Measurements from ENCODE around the gene MYLK2. TPM values are rescaled to one million over a fixed set of nuclear protein-coding genes. Genes with fewer than 3 reads are reported as not detected.

The MYLK2 gene
- total RNA-seq, 2 donors from 2014 or later: 4.9 to 9.3 TPM

- TF ChIP-seq CTCF (IDR thresholded peaks at IDR 0.05) (no peak), POLR2A (IDR thresholded peaks at IDR 0.05) (no peak)
- intact Hi-C loops (cut with DNase I): no loop called here
- peak in 3 of 4 donors; percentile 38 to 56 (median 38) for DNase-seq
- ATAC-seq: peak; percentile 57
- Histone ChIP-seq H3K36me3 (replicated peaks in 1 of 2; ENCODE audit: insufficient read depth in 1 of 2, low read depth in 2 of 2) (no peaks in the 10 kb centered on the region), H3K4me3 (peak overlapping the region; percentile 15 to 51), H3K27ac (peak overlapping the region in 3 of 4 donors; percentile 46 to 54 (median 52)), H3K9me3 (no peaks in the 10 kb centered on the region), H3K27me3 (no peaks in the 10 kb centered on the region), H3K4me1 (peaks cover 16% of the 10 kb centered on the region)
- 7 to 12% methylated on average over 12 to 24 of the region's 24 CpGs for WGBS, 2 donors
Observed at GRCh38 chr20:31870726-31871617, 51.8 kb downstream of the MYLK2 start.

GRCh38 chr20:31871618-31871954, 52.4 kb downstream of the MYLK2 start:
- Histone ChIP-seq H3K4me3 (no peak overlapping the region), H3K27me3 (no peaks in the 10 kb centered on the region), H3K36me3 (replicated peaks in 1 of 2; ENCODE audit: insufficient read depth in 1 of 2, low read depth in 2 of 2) (no peaks in the 10 kb centered on the region), H3K27ac (no peak overlapping the region), H3K4me1 (peaks cover 16% of the 10 kb centered on the region), H3K9me3 (no peaks in the 10 kb centered on the region)
- 85 to 100% methylated on average over 1 of the region's 1 CpG for WGBS, 2 donors
- TF ChIP-seq POLR2A (IDR thresholded peaks at IDR 0.05) (no peak), CTCF (IDR thresholded peaks at IDR 0.05) (no peak)
- DNase-seq: no peak
- ATAC-seq: no peak
- intact Hi-C loops (cut with DNase I): no loop called here

GRCh38 chr20:31872406-31872805, 53.2 kb downstream of the MYLK2 start:
- Histone ChIP-seq H3K4me1 (peaks cover 16% of the 10 kb centered on the region), H3K36me3 (replicated peaks in 1 of 2; ENCODE audit: insufficient read depth in 1 of 2, low read depth in 2 of 2) (no peaks in the 10 kb centered on the region), H3K4me3 (no peak overlapping the region), H3K9me3 (no peaks in the 10 kb centered on the region), H3K27ac (no peak overlapping the region), H3K27me3 (no peaks in the 10 kb centered on the region)
- TF ChIP-seq CTCF (IDR thresholded peaks at IDR 0.05) (no peak), POLR2A (IDR thresholded peaks at IDR 0.05) (no peak)
- WGBS, 2 donors: 82 to 83% methylated on average over 6 of the region's 6 CpGs
- intact Hi-C loops (cut with DNase I): no loop called here
- ATAC-seq: no peak
- DNase-seq: no peak

GRCh38 chr20:31875671-31876070, 56.5 kb downstream of the MYLK2 start:
- Histone ChIP-seq H3K4me3 (no peak overlapping the region), H3K27ac (no peak overlapping the region), H3K9me3 (no peaks in the 10 kb centered on the region), H3K27me3 (no peaks in the 10 kb centered on the region), H3K4me1 (peaks cover 10% of the 10 kb centered on the region), H3K36me3 (replicated peaks in 1 of 2; ENCODE audit: insufficient read depth in 1 of 2, low read depth in 2 of 2) (no peaks in the 10 kb centered on the region)
- 63 to 75% methylated on average over 2 of the region's 2 CpGs for WGBS, 2 donors
- intact Hi-C loops (cut with DNase I): no loop called here
- ATAC-seq (no peak), DNase-seq (no peak)
- TF ChIP-seq POLR2A (IDR thresholded peaks at IDR 0.05) (no peak), CTCF (IDR thresholded peaks at IDR 0.05) (no peak)

- Histone ChIP-seq H3K9me3 (no peaks in the 10 kb centered on the region), H3K36me3 (replicated peaks in 1 of 2; ENCODE audit: insufficient read depth in 1 of 2, low read depth in 2 of 2) (no peaks in the 10 kb centered on the region), H3K4me3 (no peak overlapping the region), H3K27ac (no peak overlapping the region), H3K4me1 (peaks cover 4% of the 10 kb centered on the region), H3K27me3 (no peaks in the 10 kb centered on the region)
- ATAC-seq (no peak), DNase-seq (no peak)
- TF ChIP-seq POLR2A (IDR thresholded peaks at IDR 0.05) (no peak), CTCF (IDR thresholded peaks at IDR 0.05) (no peak)
- intact Hi-C loops (cut with DNase I): no loop called here
Observed at GRCh38 chr20:31877684-31878083, 58.5 kb downstream of the MYLK2 start.

Data from body of pancreas (tissue), 4 donors.